CD4-positive, alpha-beta T cell treated with Interleukin-4 for 4 hours (primary cell): ENCODE data around the gene LY6G5B.

Experiments
- DNase-seq: peaks from one replicate; pipeline ENCODE4 v3.0.0-alpha.2; 2020

The LY6G5B gene

DNA sequence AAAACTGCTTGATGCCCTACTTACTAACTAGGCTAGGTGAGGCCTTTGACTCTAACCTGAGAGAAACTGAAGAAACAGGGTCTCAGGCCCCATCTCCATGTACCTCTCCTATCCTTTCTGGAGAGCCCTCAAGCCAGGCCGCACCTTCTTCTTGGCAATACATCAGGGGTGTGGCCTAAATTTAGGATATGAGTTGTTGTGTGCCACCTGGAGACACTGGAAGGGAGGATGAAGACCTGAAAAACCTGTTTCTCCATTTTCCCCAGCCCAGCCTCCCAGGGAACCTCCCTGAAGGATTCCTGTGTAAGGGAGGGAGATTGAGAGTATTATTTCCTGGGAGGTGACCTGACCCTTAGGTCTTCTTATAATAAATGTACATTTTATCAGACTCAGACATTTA lies 48.5 kb downstream of the LY6G5B start:
- DNase-seq = no peak

DNA sequence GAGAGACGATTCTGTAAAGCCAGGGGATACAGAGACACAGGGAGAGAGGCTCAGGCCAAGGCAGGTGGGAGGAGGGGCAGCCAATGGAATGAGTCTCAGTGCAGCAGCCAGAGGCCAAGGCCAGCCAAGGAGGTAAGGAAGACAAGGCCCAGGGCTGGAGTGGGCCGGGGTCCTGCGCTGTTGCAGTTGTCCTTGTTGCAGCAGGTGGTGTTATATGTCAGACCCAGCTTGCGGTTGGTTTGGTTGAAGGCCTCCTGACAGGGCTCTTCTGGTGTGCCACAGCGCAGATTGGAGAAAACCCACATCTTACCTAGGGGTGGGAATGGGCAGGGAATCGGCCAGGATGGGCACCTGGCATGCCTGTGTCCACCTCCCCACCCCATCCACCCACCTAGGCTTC lies 49.2 kb downstream of the LY6G5B start:
- DNase-seq = no peak

DNA sequence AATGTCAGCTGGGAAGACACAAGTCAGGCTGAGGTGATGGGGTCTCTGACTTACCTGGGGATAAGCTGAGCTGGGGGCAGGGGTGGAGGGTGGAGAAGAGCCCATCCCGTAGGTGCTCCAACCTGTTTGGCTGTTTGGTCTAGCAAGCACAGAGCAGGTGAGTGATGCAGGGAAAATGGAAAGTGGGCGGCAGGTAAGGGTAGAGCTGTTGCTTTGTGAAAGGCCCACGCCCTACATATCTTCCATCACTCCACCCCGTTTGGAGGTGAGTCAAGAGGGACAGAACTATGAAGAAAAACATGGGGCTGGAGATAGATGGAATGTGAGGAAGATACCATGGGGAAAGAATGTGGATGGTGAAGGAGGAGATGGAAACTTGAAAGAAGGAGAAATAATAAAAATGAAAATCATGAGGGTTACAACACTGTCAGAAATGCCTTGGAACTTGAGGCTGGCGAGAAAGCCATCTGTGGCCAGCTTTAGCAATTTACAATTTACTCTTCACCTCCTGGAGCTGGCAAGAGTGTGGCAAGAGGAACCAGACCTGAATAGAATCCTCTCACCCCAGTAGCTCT lies 50.5 kb downstream of the LY6G5B start:
- no peak for DNase-seq

DNA sequence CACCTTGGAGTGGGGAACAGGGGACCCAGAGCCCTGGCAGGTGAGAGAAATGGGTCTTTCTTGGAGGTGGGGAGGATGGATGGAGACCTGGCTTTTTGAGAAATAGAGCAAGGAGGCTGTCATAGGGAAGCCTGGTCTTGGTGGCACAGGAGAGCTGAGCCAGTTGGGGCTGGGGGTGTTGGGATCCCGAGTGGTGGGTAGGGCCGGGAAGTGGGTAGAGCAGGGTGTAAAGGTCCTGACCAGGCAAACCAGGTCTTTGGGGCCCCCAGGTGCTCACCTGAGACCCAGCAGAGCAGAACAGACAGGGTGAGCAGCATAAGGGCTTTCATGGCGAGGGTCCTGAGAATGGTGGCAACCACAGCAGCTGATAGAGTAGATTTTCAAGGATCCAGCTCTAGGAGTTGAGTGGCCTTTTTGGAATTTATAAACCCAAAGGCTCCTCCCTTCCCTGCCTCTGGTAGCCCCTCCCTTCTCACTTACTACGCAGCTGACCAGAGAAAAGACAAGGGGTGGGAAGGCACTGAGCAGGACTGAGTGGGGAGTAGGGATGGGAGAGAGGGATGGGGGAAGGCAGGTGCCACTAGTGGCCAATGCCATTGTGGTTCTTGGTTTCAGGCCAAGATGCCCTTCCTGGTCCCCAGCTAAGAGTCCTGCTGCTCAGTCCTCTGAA lies 51.7 kb downstream of the LY6G5B start, which contains the start of gene LY6G6C:
Gene LY6G6C, minus strand, starts transcription at position 396 of the 670 bp plus-strand sequence. Its CDS starts 67 bp downstream, at position 329.
- DNase-seq = no peak

DNA sequence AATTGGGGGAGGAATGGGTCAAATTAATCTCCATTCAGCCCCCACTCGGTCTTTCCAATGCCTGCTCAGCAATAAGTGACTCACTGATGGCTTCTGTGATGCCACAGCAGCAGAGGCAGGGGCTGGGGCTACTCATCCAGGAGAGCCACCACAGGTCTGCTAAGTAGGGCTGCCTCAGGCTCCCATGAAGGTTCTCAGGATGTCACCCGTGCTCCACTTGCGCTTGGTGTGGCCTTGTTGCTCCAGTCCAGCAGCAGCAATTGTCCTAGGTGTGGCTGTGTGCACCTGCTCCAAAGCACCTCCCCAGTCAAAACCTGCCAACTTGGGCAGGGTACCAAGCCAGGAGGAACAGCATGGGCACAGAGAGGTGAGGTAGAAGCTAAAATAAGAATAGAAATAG lies 52.4 kb downstream of the LY6G5B start:
- no peak for DNase-seq
